GM19438 (cell line): ENCODE measurements around the gene QDPR.
A peak's percentile ranks its signal among the peaks of the same experiment; 100 is the strongest.

Source experiments
- ATAC-seq: cut with Tn5 transposase; IDR thresholded peaks from one replicate; pipeline ENCODE4 v1.9.1; 2021; ENCODE audit warnings: low read depth; ENCODE audit not compliant: unreplicated experiment

QDPR gene

DNA sequence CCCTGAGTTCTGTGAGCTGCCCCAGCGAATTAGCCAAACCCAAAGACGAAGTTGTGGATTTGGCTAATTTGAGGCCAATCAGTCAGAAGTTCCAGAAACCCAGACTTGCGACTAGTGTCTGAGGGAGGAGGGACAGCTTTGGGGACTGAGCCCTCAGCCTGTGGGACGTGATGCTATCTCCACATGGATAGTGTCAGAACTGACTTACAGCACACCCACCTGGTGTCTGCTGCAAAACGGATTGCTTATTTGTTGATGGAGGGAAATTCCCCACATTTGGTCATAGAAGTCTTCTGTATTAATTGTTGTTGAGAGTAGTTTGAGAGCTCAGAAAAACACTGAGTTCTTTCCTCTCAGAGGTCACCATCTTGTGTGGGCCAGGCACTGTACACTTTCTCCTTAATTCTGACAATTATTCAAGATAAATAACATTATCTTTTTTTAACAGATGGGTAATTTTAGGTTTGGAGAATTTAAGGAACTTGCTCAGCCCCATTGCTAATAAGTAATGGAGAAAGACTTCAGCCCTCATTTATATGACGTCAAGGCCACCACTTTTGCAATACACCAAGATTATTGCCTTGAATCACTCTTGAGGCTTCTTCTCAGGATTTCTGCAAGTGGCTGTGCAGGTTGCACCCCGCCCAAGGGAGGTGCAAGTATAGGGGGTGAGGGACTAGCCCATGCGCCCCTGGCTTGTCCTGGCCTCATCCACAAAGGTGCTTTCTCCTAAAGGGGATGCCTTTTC lies 19.8 kb upstream of the QDPR start:
- no peak for ATAC-seq

DNA sequence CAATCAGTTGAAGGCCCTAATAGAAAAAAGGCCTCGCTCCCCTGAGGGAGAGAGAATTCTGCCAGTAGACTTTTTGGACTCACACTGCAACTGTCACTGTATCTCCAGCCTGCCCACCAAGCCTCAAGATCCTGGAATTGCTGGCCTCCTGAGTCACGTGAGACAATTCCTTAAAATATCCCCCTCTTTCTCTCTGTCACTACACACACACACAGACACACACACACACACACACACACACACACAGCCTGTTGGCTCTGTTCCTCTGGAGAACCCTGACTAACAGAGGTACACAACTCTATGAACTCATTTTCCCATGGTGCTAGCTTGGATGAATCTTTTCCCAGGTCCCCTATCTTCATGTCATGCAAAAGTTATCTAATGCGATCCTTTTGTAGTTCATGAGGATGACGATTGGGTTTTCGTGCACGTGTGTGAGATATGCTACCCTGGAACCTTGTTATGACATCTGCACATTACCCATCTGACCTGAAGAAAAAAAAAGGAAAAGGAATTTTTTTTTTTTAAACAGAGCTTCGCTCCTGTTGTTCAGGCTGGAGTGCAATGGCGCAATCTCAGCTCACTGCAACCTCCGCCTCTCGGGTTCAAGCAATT lies 16.8 kb upstream of the QDPR start:
- ATAC-seq: no peak

DNA sequence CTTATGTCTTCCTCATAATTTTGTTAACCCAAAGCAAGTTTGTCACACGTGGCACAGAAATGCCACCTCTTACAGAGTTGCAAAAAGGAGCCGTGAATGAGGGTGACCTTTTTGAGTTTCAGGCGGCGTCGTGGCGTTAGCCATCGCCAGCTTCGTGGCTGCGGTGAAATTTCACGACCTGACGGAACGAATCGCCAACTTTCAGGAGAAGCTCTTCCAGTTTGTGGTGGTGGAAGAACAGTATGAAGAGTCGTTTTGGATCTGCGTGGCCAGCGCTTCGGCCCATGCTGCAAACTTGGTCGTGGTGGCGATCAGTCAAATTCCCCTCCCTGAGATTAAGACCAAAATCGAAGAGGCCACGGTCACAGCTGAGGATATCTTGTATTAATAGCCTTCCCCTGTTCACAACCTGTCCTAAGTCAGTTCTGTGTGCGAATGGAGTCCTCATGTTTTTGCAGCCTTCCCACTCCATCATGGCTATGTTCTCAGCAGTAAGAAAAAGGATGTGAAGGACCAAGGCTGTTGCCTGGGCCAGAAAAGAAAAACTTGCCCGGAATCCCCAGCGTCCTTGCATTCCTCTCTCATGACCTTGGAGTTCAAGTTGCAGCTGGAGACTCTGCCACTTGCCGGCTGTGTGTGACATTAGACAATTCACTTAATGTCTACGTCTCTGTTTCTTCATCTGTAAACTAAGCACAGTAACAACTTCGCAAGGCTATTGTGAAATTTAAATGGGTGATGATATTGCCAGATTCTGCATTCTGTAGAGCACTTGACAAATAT lies 15.0 kb upstream of the QDPR start:
- no peak for ATAC-seq

DNA sequence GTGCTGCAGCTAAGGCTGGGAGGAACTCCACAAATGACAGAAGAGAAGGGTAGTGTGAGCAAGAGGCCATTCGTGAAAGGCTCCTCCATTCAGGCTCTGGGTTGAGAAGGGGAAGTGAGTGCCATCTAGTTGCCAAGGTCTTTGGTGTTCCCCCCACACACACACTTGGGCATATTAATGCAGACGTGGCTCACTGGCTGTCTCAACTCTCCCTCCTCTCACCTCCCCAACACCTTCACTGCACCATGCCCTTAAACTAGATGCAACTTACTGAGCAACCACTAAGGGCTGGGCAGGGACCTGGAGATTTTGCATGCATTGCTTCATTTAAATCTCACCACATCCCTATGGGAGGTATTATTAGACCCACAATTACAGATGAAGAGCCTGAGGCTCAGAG lies 11.8 kb upstream of the QDPR start:
- no peak for ATAC-seq

DNA sequence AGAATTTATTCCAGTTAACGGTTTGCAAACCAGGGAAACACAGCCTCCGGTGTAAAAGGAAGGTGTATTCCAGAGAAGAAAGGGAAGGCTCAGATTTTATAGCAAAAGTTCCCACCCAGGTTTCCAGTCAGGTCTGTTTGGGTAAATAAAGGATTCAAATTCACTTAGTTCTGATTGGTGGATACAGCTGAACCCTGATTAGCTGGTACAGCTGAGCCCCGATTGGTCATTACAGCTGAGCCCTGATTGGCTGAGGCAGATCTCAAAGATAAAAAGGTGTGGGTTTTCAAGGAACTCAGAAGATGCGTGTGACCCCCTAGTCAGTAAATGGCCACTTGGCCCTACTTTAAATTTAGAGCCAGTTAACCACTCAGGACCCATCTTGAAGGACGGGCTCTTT lies 9.7 kb upstream of the QDPR start:
- no peak for ATAC-seq

DNA sequence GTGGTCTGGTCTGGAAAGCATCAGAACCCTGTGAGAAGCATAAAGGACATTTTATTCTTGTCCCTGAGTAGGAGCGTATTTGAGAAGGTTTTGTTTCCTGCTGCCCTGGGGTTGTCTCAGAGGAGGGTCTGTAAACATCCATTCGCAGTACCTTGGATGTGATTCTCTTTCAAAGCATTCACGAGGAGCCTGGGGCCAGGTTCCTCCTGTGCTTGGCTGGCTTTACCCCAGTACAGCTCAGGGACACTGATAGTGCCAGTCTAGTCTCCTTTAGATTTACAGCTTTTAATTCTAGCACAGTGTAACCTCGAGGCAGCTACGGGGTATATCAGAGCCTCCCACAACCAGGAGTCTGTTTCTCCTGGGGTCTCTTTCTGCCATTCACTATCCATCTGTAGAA lies 5.8 kb upstream of the QDPR start:
- ATAC-seq: no peak

DNA sequence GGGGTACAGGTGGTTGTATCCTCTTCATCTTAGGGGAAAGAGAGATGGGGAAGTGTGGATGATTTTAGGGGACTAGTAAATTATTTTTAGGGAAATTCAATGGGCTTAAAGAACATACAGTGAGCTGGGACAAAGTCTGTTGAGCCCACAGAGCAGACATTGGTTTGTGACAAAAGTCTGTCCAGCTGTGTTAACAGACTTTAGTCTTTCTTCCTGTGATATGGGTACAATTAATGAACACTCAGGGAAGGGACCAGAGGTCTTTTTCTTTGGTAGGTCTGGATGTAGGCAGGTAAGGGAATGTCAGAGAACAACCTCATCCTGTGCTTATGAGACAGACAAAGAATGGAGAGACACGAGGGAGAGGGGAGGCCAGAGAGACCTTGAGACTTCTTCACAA lies 5.1 kb upstream of the QDPR start:
- no peak for ATAC-seq

DNA sequence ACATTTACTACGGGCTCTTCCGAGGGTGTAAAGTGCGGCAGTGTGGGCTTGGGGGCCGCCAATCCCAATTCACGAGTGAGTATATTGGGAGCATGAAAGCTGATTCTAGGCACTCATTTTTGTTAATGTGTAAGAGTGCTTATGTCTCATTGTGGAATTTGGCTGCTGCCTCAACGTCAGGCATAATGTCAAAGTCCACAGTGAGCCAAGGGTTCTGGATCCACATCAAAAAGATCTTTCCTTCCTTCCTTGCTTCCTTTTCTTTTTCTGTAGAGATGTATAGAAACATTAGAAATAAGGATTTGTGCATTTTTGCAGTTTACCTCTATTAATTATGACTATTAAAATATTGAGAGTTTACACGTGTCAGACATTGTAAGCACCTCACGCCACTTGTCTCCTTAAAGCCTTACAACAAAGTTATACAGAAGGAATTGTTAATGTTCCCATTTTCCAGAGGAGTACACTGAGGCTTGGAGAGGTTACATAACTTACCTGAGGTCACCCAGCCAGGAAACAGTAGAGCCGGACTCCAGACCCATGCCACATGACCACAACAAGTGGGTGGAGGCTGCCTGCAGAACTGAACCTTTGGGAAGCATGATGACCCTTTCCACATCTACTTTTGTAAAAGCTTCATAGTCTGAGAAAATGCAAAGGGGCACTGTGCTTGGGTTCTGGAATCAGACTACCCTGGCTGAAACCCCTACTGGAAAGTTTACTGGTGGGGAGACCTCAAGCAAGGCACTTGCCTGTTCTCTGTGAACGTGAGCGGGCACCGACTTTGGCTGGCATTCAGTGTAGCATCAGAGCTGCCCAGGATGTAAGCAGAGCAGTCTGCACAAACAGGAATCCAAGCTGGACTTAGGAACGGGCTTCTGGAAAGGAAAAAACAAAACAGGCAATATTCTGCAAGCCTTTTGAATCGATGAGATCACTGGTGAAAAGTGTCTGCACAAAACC lies 3.8 kb upstream of the QDPR start:
- no peak for ATAC-seq

DNA sequence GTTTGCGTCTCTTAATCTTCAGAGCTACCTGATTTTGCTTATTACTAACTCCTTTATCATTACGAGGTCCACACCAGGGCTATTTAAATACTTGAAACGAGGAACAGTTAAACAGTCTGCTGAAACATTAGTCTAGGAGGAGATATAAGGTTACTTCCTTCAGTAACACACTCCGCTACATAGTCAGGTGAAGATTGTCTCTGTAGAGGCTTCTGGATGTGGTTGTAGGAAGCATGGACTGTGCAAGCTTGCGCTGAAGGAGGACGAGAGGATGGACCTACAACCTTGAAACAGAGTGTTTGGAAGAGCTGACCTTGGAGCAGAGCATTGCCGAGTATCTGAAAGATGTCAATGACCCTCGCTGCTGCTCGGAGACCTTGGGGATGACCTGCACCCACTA lies 3.0 kb upstream of the QDPR start, which contains the start of gene CLRN2:
CLRN2 (plus strand) TSS at position 301 of the 400 bp plus-strand sequence. CDS start 102 bp downstream, outside the sequence.
- ATAC-seq: no peak

DNA sequence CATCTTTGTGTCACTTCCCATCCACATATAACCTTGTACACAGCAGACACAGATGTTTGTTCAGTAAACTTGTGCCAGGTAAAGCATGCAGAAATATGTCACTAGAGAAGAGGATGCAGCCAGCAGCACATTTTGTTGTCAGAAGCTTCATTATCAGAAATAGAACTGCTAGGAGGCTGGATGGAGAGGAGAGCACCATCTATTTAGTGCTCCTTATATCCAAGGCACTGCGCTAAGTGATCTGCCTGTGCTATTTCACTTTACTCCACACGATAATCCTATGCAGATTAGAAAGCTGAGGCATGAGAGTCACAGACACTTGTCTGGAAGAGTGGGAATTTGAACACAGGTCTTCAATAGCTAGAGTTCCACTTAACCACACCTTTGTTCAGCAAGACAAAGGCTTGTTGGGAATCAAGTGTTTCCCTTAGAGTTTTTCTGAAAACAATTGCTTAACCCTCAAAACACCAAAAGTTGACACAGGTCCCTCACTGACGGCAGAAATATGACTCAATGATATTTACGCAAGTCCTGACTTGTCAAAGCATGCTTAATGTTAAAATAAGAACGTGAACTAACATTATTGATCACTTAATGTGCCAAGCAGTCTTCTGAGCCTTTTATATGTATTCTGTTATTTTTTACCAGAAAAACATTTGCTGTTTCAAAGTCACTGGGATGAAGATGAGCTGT lies 1.2 kb upstream of the QDPR start:
- ATAC-seq: no peak

DNA sequence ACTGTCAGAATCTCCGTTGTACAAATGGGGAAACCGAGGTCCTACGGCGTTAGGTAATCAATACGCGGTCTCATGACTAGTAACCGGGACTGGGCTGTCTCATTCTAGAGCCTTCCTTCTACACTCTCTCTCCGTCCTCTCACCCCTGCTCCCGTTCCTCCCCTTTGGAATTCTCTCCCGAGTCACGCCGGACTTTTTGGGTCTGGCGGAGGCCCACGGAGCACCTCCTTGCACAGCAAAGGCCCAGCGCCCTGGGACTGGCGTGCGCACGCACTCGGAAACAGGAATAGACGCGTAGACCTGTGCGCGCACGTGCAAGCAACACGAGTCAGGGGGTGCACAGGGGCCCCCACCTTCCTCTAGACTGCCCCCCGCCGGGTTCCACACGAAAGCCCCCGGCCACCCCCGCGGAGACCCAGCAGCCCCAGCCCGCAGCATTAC lies 361 bp downstream of the QDPR start:
- peak; percentile 63 for ATAC-seq

DNA sequence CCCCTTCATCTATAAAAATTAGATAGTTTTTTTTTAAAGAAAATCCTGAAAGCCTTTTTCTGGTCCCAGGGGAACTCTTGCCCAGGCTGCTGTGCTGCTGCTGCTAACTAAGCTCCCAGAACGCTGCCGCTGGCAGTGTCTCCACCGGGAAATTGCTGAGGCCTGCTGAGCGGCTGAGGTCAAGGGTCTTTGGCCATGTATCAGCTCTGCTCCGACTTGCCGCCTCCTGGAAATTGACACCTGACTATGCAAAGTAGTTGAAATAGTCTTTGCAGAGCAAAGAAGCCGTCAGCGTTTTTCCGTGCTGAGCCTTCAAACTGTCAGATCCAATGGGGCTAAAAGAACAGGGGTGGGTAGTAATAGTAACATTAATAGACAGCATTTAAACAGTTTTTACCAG lies 839 bp downstream of the QDPR start:
- no peak for ATAC-seq

DNA sequence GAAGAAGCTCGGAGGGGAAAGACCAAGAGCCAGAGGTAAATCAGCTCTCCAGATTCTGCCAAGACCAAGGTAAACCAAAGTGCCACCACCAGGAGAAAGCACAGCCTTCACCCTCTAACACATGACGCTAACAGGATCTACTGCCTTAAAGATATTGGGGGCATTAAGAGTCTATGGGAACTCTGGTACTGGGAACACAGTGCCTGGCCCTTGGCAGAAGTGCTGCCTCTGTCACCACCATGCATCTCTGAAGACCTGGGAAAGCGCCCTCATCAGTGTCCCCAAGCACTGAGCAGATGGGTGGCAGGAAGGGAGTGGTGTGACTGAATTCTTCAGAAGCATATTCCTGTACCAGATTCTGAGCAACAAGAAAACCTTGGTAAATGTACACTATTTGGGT lies 1.3 kb downstream of the QDPR start:
- ATAC-seq: no peak

DNA sequence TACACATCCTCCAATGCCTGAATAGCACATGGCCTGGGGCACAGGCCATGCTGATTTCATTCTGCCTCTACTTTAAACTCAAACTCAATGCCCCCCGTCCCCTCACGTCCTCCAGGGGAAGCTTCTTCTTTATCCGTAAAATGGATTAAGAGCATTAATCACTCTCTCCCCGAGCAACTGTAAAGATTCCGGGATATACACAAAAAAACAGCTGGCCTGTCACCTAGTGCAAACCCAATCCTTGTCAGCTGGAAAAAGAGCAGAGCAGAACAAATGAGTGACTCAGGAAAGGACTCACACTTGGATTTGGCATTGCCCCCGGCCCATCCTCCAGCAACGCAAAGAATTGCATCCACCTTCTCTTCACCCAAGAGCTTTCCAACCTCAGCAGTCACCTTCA lies 7.8 kb downstream of the QDPR start:
- no peak for ATAC-seq

DNA sequence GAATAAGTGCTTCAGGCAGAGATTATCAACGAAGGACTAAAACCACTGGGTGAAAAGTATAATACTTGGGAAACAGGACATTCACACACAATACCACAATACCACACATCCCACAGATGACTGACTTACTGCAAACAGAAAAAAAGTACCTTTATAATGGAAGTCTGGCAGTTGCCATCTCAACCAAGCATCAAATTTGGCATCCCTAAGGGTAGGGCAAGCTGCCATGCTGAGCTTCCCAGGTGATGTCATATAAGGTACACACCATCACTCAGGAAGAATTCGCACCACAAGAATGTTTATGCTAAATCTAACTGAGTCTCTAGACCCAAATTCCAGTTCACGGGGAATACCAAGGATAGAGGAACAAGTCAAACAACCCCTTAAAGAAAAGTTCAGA lies 9.1 kb downstream of the QDPR start:
- no peak for ATAC-seq

DNA sequence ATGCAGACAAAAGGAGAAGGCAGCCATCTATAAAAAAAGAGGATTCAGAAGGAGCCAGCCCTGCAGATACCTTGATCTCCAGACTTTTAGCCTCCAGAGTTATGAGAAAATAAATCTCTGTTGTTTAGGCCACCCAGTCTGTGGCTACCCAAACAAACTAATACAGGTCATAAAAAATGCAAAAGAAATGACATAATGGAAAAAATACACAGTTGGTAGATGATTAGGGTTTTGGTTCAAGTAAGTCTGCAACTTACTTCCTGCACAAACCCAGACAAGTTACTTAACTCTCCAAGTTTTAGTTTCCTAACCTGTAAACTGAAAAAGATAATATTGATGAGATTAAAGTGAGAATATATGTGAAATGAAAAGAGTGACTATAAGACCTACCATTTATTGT lies 11.3 kb downstream of the QDPR start:
- no peak for ATAC-seq

DNA sequence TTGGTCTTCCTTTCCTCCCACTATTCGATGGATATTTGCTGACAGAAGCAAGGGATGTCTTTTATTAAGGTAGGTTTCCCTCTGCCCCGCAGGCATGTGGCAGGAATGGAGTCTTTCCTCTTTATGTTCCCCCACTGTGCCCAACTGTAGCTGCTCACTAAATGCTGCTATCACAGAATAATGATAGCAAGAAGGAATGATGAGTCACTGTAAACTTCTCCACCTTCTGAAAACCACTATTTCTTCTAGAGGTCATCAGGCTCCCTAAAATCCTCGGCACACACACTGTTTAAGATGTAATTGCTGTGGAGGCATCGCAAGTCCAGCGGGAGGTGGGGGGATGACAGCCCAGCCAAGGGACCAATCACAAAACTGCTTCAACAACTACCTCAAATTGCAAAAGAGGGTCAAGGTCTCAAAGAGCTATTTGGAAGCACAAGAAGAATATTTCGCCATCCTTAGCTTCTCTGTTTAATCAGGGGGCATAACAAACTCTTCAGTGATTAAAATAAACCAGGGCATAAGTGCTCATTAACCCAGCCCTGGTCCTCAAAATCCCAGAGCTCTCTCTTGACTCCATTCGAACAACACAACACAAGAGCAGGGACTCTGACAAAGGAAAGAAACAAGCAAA lies 13.9 kb downstream of the QDPR start:
- no peak for ATAC-seq

DNA sequence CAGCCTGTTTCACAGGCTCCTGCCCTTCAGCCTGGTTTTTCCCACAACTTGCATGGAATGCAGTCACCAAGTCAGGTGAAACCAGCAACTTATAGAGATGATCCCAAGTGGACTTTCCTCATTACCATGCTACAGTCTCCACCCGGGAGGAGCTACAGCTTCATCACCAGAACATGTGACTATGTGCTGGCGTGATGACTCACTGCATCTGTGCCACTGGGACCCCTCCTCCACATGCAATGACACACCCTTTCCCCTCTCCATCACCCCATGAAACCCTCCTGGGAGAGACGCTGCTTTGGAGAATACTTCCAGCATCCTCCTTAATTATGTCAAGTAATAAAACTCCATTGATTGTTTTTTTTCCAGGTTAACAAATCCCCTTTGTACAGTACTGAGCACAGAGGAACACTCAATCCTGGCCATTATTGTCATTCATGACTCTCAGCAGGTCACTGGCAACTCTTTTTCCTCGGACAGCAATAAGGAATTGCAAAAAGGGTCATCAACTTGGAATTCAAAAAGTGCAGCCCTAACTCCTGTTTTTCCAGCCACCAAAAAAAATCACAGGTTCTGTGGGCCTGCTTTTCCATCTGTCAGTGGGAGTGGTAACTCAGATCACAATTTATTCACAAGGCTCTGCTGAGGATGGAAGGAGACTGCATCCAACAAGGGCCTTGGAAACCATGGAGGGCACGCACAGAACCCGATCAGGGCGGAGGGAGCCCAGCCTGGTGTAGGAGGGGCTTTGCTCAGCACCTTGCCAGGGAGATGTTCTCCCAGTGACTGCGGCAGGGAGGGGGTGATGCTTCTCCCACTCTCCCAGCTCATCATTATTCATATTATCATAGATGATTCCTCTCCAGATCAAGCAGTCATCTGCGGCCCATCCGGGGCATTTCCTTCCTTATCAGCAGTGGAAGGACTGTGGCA lies 17.4 kb downstream of the QDPR start:
- no peak for ATAC-seq
